HepG2 (cell line): ENCODE results near the gene CD248. TPM values are rescaled to one million over a fixed set of nuclear protein-coding genes. Genes with fewer than 3 reads are reported as not detected.

Experiments
- EHMT2 ChIP-seq: fragments of 200-600 bp; sonication (generic); IDR thresholded peaks from 2 replicates; pipeline ENCODE4 v1.7.0; 2017; ENCODE audit warnings: antibody characterized with exemption, low read depth, low read length, borderline replicate concordance
- ELK4 ChIP-seq: sonication (generic); formaldehyde crosslinking; IDR thresholded peaks from 2 replicates; pipeline ENCODE4 v1.9.0; 2021; ENCODE audit warnings: missing genetic modification reagents, borderline replicate concordance
- ETV6 ChIP-seq: sonication (generic); formaldehyde crosslinking; conservative IDR thresholded peaks from 2 replicates; pipeline ENCODE4 v1.4.0; 2020; ENCODE audit warnings: missing genetic modification reagents
- HIC2 ChIP-seq: sonication (generic); formaldehyde crosslinking; IDR thresholded peaks from 2 replicates; pipeline ENCODE4 v1.9.0; 2022; ENCODE audit warnings: low read depth, missing genetic modification reagents
- KAT8 ChIP-seq: IDR thresholded peaks from 2 replicates; pipeline ENCODE4 v1.6.1; 2016; ENCODE audit warnings: missing genetic modification reagents, missing compliant biosample characterization
- MIER2 ChIP-seq: IDR thresholded peaks from 2 replicates; pipeline ENCODE4 v1.6.1; 2016; ENCODE audit warnings: missing biosample characterization, missing genetic modification reagents
- NFE2L1 ChIP-seq: sonication (generic); formaldehyde crosslinking; IDR thresholded peaks from 2 replicates; pipeline ENCODE4 v1.4.0; 2020; ENCODE audit warnings: missing genetic modification reagents, mild to moderate bottlenecking, borderline replicate concordance
- RERE ChIP-seq: IDR thresholded peaks from 2 replicates; pipeline ENCODE4 v1.6.1; 2016; ENCODE audit warnings: low read depth, missing genetic modification reagents, missing compliant biosample characterization
- SALL2 ChIP-seq: sonication (generic); formaldehyde crosslinking; IDR thresholded peaks from 2 replicates; pipeline ENCODE4 v1.8.1; 2023; ENCODE audit warnings: mild to moderate bottlenecking, missing genetic modification reagents, inconsistent platforms
- SNAPC2 ChIP-seq: sonication (generic); formaldehyde crosslinking; IDR thresholded peaks from 2 replicates; pipeline ENCODE4 v1.8.1; 2022; ENCODE audit warnings: mild to moderate bottlenecking, missing genetic modification reagents
- THRA ChIP-seq: sonication (generic); formaldehyde crosslinking; IDR thresholded peaks from 2 replicates; pipeline ENCODE4 v1.4.0; 2020; ENCODE audit warnings: missing genetic modification reagents, borderline replicate concordance
- TMF1 ChIP-seq: sonication (generic); formaldehyde crosslinking; IDR thresholded peaks from 2 replicates; pipeline ENCODE4 v1.8.1; 2022; ENCODE audit warnings: low read depth, missing genetic modification reagents
- ZBTB10 ChIP-seq: sonication (generic); formaldehyde crosslinking; IDR thresholded peaks from 2 replicates; pipeline ENCODE4 v1.4.0; 2020; ENCODE audit warnings: missing genetic modification reagents, borderline replicate concordance
- ZBTB7B ChIP-seq: sonication (generic); formaldehyde crosslinking; IDR thresholded peaks from 2 replicates; pipeline ENCODE4 v1.4.0; 2020; ENCODE audit warnings: missing genetic modification reagents
- ZNF350 ChIP-seq: sonication (generic); formaldehyde crosslinking; IDR thresholded peaks from 2 replicates; pipeline ENCODE4 v1.4.0; 2020; ENCODE audit warnings: mild to moderate bottlenecking, low read depth, missing genetic modification reagents, borderline replicate concordance
- ZNF878 ChIP-seq: sonication (generic); formaldehyde crosslinking; IDR thresholded peaks from 2 replicates; pipeline ENCODE4 v1.8.1; 2023; ENCODE audit warnings: mild to moderate bottlenecking, missing genetic modification reagents, moderate library complexity
- polyA plus RNA-seq, 8 experiments: library from polyadenylated mRNA; depleted of rRNA in 3 of 8; stranded (reverse) in 7 of 8; unstranded in 1 of 8; fragments of >200 nt; fragmentation: Illumina TruSeq in 4 of 8; extraction: Trizol in 4 of 8; gene quantifications; 2 replicates each; pipeline versions ENCODE4 v1.2.1 to v1.2.3, GENCODE V29; 2011 to 2016; ENCODE audit warnings: low read depth in 4 of 8, missing spikeins in 1 of 8, mixed read lengths in 1 of 8; ENCODE audit not compliant: insufficient read depth in 1 of 8
- total RNA-seq, 5 experiments: library from RNA; depleted of rRNA; stranded (reverse); fragments of >200 nt; fragmentation: Illumina TruSeq; extraction: Trizol; gene quantifications; 2 replicates each; pipeline ENCODE4 v1.2.3, GENCODE V29; 2016; ENCODE audit warnings: low read depth in 1 of 5

CD248 gene
- total and polyA plus RNA-seq, 2 of the 13 experiments (the other 11 are each of a cell fraction or from before 2014, with no cell fraction given) = 0.25 to 0.35 TPM

- TF ChIP-seq ELK4 (CRISPR knock-in tag) (no peak), ZNF878 (CRISPR knock-in tag) (no peak), ETV6 (CRISPR knock-in tag) (no peak), SNAPC2 (CRISPR knock-in tag) (peak; percentile 79), RERE (CRISPR knock-in tag) (no peak), KAT8 (CRISPR knock-in tag) (peak; percentile 99), HIC2 (CRISPR knock-in tag) (no peak), THRA (peak; percentile 82), ZBTB7B (CRISPR knock-in tag) (no peak), EHMT2 (no peak), NFE2L1 (CRISPR knock-in tag) (no peak), ZNF350 (CRISPR knock-in tag) (peak; percentile 91), SALL2 (CRISPR knock-in tag) (peak; percentile 51; the same call in 1 of the 2 replicates), TMF1 (CRISPR knock-in tag) (peak; percentile 79; the same call in 1 of the 2 replicates), MIER2 (CRISPR knock-in tag) (peak; percentile 62; the same call in 1 of the 2 replicates), ZBTB10 (CRISPR knock-in tag) (no peak)
Measured at GRCh38 chr11:66344550-66345315, 27.9 kb upstream of the CD248 start, which contains the start of gene BRMS1 (continued).
